HEK293 (cell line): Measurements from ENCODE around the gene LHFPL2.
A peak's percentile ranks its signal among the peaks of the same experiment; 100 is the strongest.

ENCODE experiments used
- CTCF ChIA-PET: fragments of 350-600 bp; formaldehyde crosslinking; extraction: SDS; loops from one replicate; lab custom pipeline; 2021; ENCODE audit warnings: antibody characterized with exemption; lab: Yijun Ruan, JAX
- POLR2A ChIA-PET: fragments of 300-600 bp; formaldehyde crosslinking; extraction: SDS; loops from one replicate; lab custom pipeline; 2020; ENCODE audit warnings: antibody characterized with exemption, inconsistent platforms; lab: Yijun Ruan, JAX
- H3K27ac ChIP-seq: fragments of 200-500 bp; sonication (Bioruptor generic); 2 replicates; pipeline ENCODE4 v1.5.1; 2014; ENCODE audit warnings: low read depth, low read length, control low read depth, inconsistent platforms; ENCODE audit errors: extremely low read depth
- H3K36me3 ChIP-seq, 2 experiments: fragments of 200-500 bp in 1 of 2; sonication (Bioruptor generic) in 1 of 2; 1 replicate in 1 of 2; 2 replicates in 1 of 2; pipeline ENCODE4 v1.5.1; 2014 to 2017; ENCODE audit warnings: inconsistent platforms in 2 of 2, low read length in 2 of 2; ENCODE audit not compliant: control insufficient read depth in 2 of 2, insufficient read depth in 1 of 2
- H3K4me1 ChIP-seq: fragments of 200-500 bp; sonication (Bioruptor generic); 2 replicates; pipeline ENCODE4 v1.5.1; 2014; ENCODE audit warnings: mild to moderate bottlenecking, low read length, inconsistent platforms; ENCODE audit not compliant: control insufficient read depth, insufficient read depth
- H3K4me3 ChIP-seq: 2 replicates; pipeline ENCODE4 v1.5.1; 2011; ENCODE audit warnings: low read depth, mild to moderate bottlenecking, control low read depth, low read length, moderate library complexity
- H3K9me3 ChIP-seq: fragments of 200-500 bp; sonication (Bioruptor generic); 2 replicates; pipeline ENCODE4 v1.5.1; 2014; ENCODE audit warnings: low read depth, low read length, inconsistent platforms; ENCODE audit not compliant: control insufficient read depth, insufficient read depth
- GLIS1 ChIP-seq: fragments of 450-650 bp; formaldehyde crosslinking; IDR thresholded peaks from 2 replicates; pipeline ENCODE4 v1.5.1; 2016; ENCODE audit warnings: missing biosample characterization, missing genetic modification characterization
- IKZF3 ChIP-seq: fragments of 450-650 bp; IDR thresholded peaks from 2 replicates; pipeline ENCODE4 v1.5.0; 2018; ENCODE audit warnings: missing biosample characterization, mild to moderate bottlenecking, missing genetic modification characterization, moderate library complexity
- OSR2 ChIP-seq: fragments of 450-650 bp; formaldehyde crosslinking; IDR thresholded peaks from 2 replicates; pipeline ENCODE4 v1.5.1; 2016; ENCODE audit warnings: missing biosample characterization, missing genetic modification characterization
- PRDM10 ChIP-seq: fragments of 450-650 bp; formaldehyde crosslinking; IDR thresholded peaks from 2 replicates; pipeline ENCODE4 v1.5.1; 2016; ENCODE audit warnings: missing biosample characterization, missing genetic modification characterization
- SCRT1 ChIP-seq: fragments of 450-650 bp; formaldehyde crosslinking; IDR thresholded peaks from 2 replicates; pipeline ENCODE4 v1.5.1; 2016; ENCODE audit warnings: missing biosample characterization, missing genetic modification characterization, borderline replicate concordance
- SCRT2 ChIP-seq: fragments of 450-650 bp; formaldehyde crosslinking; IDR thresholded peaks from 2 replicates; pipeline ENCODE4 v1.5.1; 2016; ENCODE audit warnings: missing biosample characterization, missing genetic modification characterization
- TSHZ1 ChIP-seq: fragments of 450-650 bp; formaldehyde crosslinking; IDR thresholded peaks from 2 replicates; pipeline ENCODE4 v1.5.1; 2016; ENCODE audit warnings: missing biosample characterization, missing genetic modification characterization, borderline replicate concordance
- YY2 ChIP-seq: fragments of 450-650 bp; formaldehyde crosslinking; IDR thresholded peaks from 2 replicates; pipeline ENCODE4 v1.5.1; 2016; ENCODE audit warnings: missing biosample characterization, missing genetic modification characterization
- ZBTB17 ChIP-seq: fragments of 450-650 bp; formaldehyde crosslinking; IDR thresholded peaks from 2 replicates; pipeline ENCODE4 v1.5.1; 2016; ENCODE audit warnings: missing biosample characterization, missing genetic modification characterization
- ZBTB44 ChIP-seq: fragments of 450-650 bp; IDR thresholded peaks from 2 replicates; pipeline ENCODE4 v1.5.1; 2018; ENCODE audit warnings: missing biosample characterization, mild to moderate bottlenecking, missing genetic modification characterization
- ZNF239 ChIP-seq: fragments of 450-650 bp; formaldehyde crosslinking; IDR thresholded peaks from 2 replicates; pipeline ENCODE4 v1.5.1; 2016; ENCODE audit warnings: missing biosample characterization, missing genetic modification characterization
- ZNF274 ChIP-seq, 2 experiments: fragments of 200-500 bp in 1 of 2; fragments of 450-650 bp in 1 of 2; sonication (Bioruptor generic) in 1 of 2; formaldehyde crosslinking in 1 of 2; IDR thresholded peaks; 2 replicates each; pipeline versions ENCODE4 v1.5.1 to v1.6.1; 2014 to 2016; ENCODE audit warnings: borderline replicate concordance in 1 of 2, inconsistent platforms in 1 of 2, low read length in 1 of 2, missing biosample characterization in 1 of 2, missing genetic modification characterization in 1 of 2
- ZNF280D ChIP-seq: fragments of 450-650 bp; formaldehyde crosslinking; IDR thresholded peaks from 2 replicates; pipeline ENCODE4 v1.5.1; 2016; ENCODE audit warnings: missing biosample characterization, missing genetic modification characterization
- ZNF350 ChIP-seq: fragments of 450-650 bp; formaldehyde crosslinking; IDR thresholded peaks from 2 replicates; pipeline ENCODE4 v1.5.0; 2017; ENCODE audit warnings: missing biosample characterization, mild to moderate bottlenecking, missing genetic modification characterization
- ZNF549 ChIP-seq: fragments of 450-650 bp; IDR thresholded peaks from 2 replicates; pipeline ENCODE4 v1.5.1; 2018; ENCODE audit warnings: missing biosample characterization, missing genetic modification characterization, mild to moderate bottlenecking, inconsistent platforms, moderate library complexity
- ZNF629 ChIP-seq: fragments of 450-650 bp; formaldehyde crosslinking; IDR thresholded peaks from 2 replicates; pipeline ENCODE4 v1.5.1; 2017; ENCODE audit warnings: missing biosample characterization, missing genetic modification characterization
- ZNF660 ChIP-seq: fragments of 450-650 bp; IDR thresholded peaks from 2 replicates; pipeline ENCODE4 v1.5.1; 2018; ENCODE audit warnings: missing biosample characterization, mild to moderate bottlenecking, missing genetic modification characterization
- ZNF707 ChIP-seq: fragments of 450-650 bp; formaldehyde crosslinking; IDR thresholded peaks from 2 replicates; pipeline ENCODE4 v1.5.1; 2016; ENCODE audit warnings: missing biosample characterization, missing genetic modification characterization
- ZSCAN16 ChIP-seq: fragments of 450-650 bp; formaldehyde crosslinking; IDR thresholded peaks from 2 replicates; pipeline ENCODE4 v1.5.1; 2016; ENCODE audit warnings: missing biosample characterization, missing genetic modification characterization

The LHFPL2 gene

GRCh38 chr5:78570646-78571045 lies 77.9 kb downstream of the LHFPL2 start:
- CTCF ChIA-PET = no interaction called here
- no peak overlapping the region for H3K27ac ChIP-seq
- H3K4me1 ChIP-seq = peaks cover 19% of the 10 kb centered on the region
- POLR2A ChIA-PET = no interaction called here
- TF ChIP-seq SCRT2 (tag by site-specific recombination) = peak; percentile 59
- TF ChIP-seq ZNF707 (tag by site-specific recombination) = no peak
- peak; percentile 40; the same call in 1 of the 2 replicates for TF ChIP-seq SCRT1 (tag by site-specific recombination)
- no peaks in the 10 kb centered on the region for H3K36me3 ChIP-seq
- H3K9me3 ChIP-seq = no peaks in the 10 kb centered on the region
- no peak overlapping the region for H3K4me3 ChIP-seq

GRCh38 chr5:78569441-78569840 lies 79.1 kb downstream of the LHFPL2 start:
- CTCF ChIA-PET = interaction anchor here (0.7 to 0.8 kb wide), 2 partner anchors 40 to 101 kb away, joined by 3 read pairs; no protein-coding TSS in a partner anchor

More at GRCh38 chr5:78569441-78569840, 79.1 kb downstream of the LHFPL2 start:
- Histone ChIP-seq H3K9me3 (no peaks in the 10 kb centered on the region), H3K4me1 (peaks cover 19% of the 10 kb centered on the region), H3K36me3 (no peaks in the 10 kb centered on the region), H3K4me3 (no peak overlapping the region), H3K27ac (peak overlapping the region; percentile 26; the same call in 1 of the 2 replicates)
- POLR2A ChIA-PET = no interaction called here
- TF ChIP-seq ZBTB17 (tag by site-specific recombination) (peak; percentile 95), PRDM10 (0 out of 2 replicates have a peak, but pooled peaks have one; percentile 27), ZNF350 (no peak), ZNF280D (no peak), ZSCAN16 (tag by site-specific recombination) (0 out of 2 replicates have a peak, but pooled peaks have one; percentile 22), ZNF660 (tag by site-specific recombination) (peak; percentile 82), TSHZ1 (no peak), YY2 (tag by site-specific recombination) (0 out of 2 replicates have a peak, but pooled peaks have one; percentile 19), ZNF274 (IDR thresholded peaks at IDR 0.05; ENCODE audit: low read length) (no peak), ZNF274 (tag by site-specific recombination; IDR thresholded peaks at IDR 0.05; ENCODE audit: borderline replicate concordance) (no peak), ZNF629 (0 out of 2 replicates have a peak, but pooled peaks have one; percentile 13), ZBTB44 (peak; percentile 61; the same call in 1 of the 2 replicates), GLIS1 (0 out of 2 replicates have a peak, but pooled peaks have one; percentile 8), SCRT1 (tag by site-specific recombination) (peak; percentile 30; the same call in 1 of the 2 replicates), ZNF549 (0 out of 2 replicates have a peak, but pooled peaks have one; percentile 12), IKZF3 (0 out of 2 replicates have a peak, but pooled peaks have one; percentile 14), ZNF239 (no peak), OSR2 (no peak), SCRT2 (tag by site-specific recombination) (peak; percentile 89)
